Mucosa of stomach (tissue), 1 donor: Measurements from ENCODE around the gene PC.

Source experiments
- H3K27me3 ChIP-seq: one replicate; pipeline ENCODE4 v1.7.0; 2013; ENCODE audit warnings: mild to moderate bottlenecking, low read length; ENCODE audit not compliant: control insufficient read depth, insufficient read depth
- H3K36me3 ChIP-seq: one replicate; pipeline ENCODE4 v1.7.0; 2013; ENCODE audit warnings: low read length; ENCODE audit not compliant: control insufficient read depth, insufficient read depth
- H3K4me1 ChIP-seq: one replicate; pipeline ENCODE4 v1.7.0; 2013; ENCODE audit warnings: mild to moderate bottlenecking, low read length; ENCODE audit not compliant: control insufficient read depth, insufficient read depth
- H3K4me3 ChIP-seq: one replicate; pipeline ENCODE4 v1.7.0; 2013; ENCODE audit warnings: low read length
- H3K9ac ChIP-seq: one replicate; pipeline ENCODE4 v1.7.0; 2013; ENCODE audit warnings: mild to moderate bottlenecking, low read length, moderate library complexity
- H3K9me3 ChIP-seq: one replicate; pipeline ENCODE4 v1.7.0; 2013; ENCODE audit warnings: mild to moderate bottlenecking, low read length, moderate library complexity; ENCODE audit not compliant: control insufficient read depth
- donor health status: Pancreatic carcinoma.

The PC gene

GRCh38 chr11:66914505-66914904 is 43.7 kb downstream of the PC start:
- Histone ChIP-seq H3K4me3 (no peak overlapping the region), H3K4me1 (peaks cover 34% of the 10 kb centered on the region), H3K9ac (no peak overlapping the region), H3K9me3 (no peaks in the 10 kb centered on the region), H3K36me3 (no peaks in the 10 kb centered on the region), H3K27me3 (no peaks in the 10 kb centered on the region)

- Histone ChIP-seq H3K9me3 (no peaks in the 10 kb centered on the region), H3K4me1 (peaks cover 27% of the 10 kb centered on the region), H3K27me3 (no peaks in the 10 kb centered on the region), H3K36me3 (no peaks in the 10 kb centered on the region), H3K4me3 (no peak overlapping the region), H3K9ac (no peak overlapping the region)
Observed at GRCh38 chr11:66912911-66913310, 45.3 kb downstream of the PC start.

- no peaks in the 10 kb centered on the region for H3K27me3 ChIP-seq
- no peaks in the 10 kb centered on the region for H3K36me3 ChIP-seq
- H3K9ac ChIP-seq = no peak overlapping the region
- H3K4me3 ChIP-seq = no peak overlapping the region
- peaks cover 27% of the 10 kb centered on the region for H3K4me1 ChIP-seq
- no peaks in the 10 kb centered on the region for H3K9me3 ChIP-seq
Observed at GRCh38 chr11:66912361-66912760, 45.8 kb downstream of the PC start.

GRCh38 chr11:66910669-66911068 is 47.5 kb downstream of the PC start:
- no peaks in the 10 kb centered on the region for H3K27me3 ChIP-seq
- peaks cover 26% of the 10 kb centered on the region for H3K4me1 ChIP-seq
- H3K9me3 ChIP-seq = no peaks in the 10 kb centered on the region
- no peak overlapping the region for H3K9ac ChIP-seq
- H3K4me3 ChIP-seq = no peak overlapping the region
- H3K36me3 ChIP-seq = no peaks in the 10 kb centered on the region

GRCh38 chr11:66910016-66910415 is 48.2 kb downstream of the PC start:
- H3K27me3 ChIP-seq = no peaks in the 10 kb centered on the region
- H3K36me3 ChIP-seq = no peaks in the 10 kb centered on the region
- H3K9me3 ChIP-seq = no peaks in the 10 kb centered on the region
- H3K4me1 ChIP-seq = peaks cover 20% of the 10 kb centered on the region
- no peak overlapping the region for H3K4me3 ChIP-seq
- no peak overlapping the region for H3K9ac ChIP-seq

GRCh38 chr11:66909181-66909580 is 49.0 kb downstream of the PC start:
- Histone ChIP-seq H3K9ac (no peak overlapping the region), H3K36me3 (no peaks in the 10 kb centered on the region), H3K4me3 (no peak overlapping the region), H3K9me3 (no peaks in the 10 kb centered on the region), H3K27me3 (no peaks in the 10 kb centered on the region), H3K4me1 (peaks cover 22% of the 10 kb centered on the region)

GRCh38 chr11:66907751-66908630 is 50.2 kb downstream of the PC start:
- Histone ChIP-seq H3K4me1 (peaks cover 27% of the 10 kb centered on the region), H3K36me3 (no peaks in the 10 kb centered on the region), H3K27me3 (no peaks in the 10 kb centered on the region), H3K9me3 (no peaks in the 10 kb centered on the region), H3K4me3 (no peak overlapping the region), H3K9ac (no peak overlapping the region)

- Histone ChIP-seq H3K9me3 (no peaks in the 10 kb centered on the region), H3K36me3 (no peaks in the 10 kb centered on the region), H3K4me1 (peaks cover 24% of the 10 kb centered on the region), H3K4me3 (no peak overlapping the region), H3K27me3 (no peaks in the 10 kb centered on the region), H3K9ac (no peak overlapping the region)
Observed at GRCh38 chr11:66906061-66906733, 52.0 kb downstream of the PC start.

GRCh38 chr11:66905631-66906030 is 52.6 kb downstream of the PC start:
- H3K9ac ChIP-seq = no peak overlapping the region

GRCh38 chr11:66904981-66905521 is 53.1 kb downstream of the PC start:
- Histone ChIP-seq H3K9me3 (no peaks in the 10 kb centered on the region), H3K9ac (no peak overlapping the region), H3K36me3 (no peaks in the 10 kb centered on the region), H3K4me3 (no peak overlapping the region), H3K27me3 (no peaks in the 10 kb centered on the region), H3K4me1 (peaks cover 24% of the 10 kb centered on the region)

More at GRCh38 chr11:66905631-66906030, 52.6 kb downstream of the PC start:
- Histone ChIP-seq H3K36me3 (no peaks in the 10 kb centered on the region), H3K4me3 (no peak overlapping the region), H3K27me3 (no peaks in the 10 kb centered on the region), H3K4me1 (peaks cover 24% of the 10 kb centered on the region), H3K9me3 (no peaks in the 10 kb centered on the region)

- no peak overlapping the region for H3K4me3 ChIP-seq
- no peak overlapping the region for H3K9ac ChIP-seq
- no peaks in the 10 kb centered on the region for H3K9me3 ChIP-seq
- no peaks in the 10 kb centered on the region for H3K27me3 ChIP-seq
- H3K4me1 ChIP-seq = peaks cover 24% of the 10 kb centered on the region
- H3K36me3 ChIP-seq = no peaks in the 10 kb centered on the region
Observed at GRCh38 chr11:66904561-66904960, 53.6 kb downstream of the PC start.

- H3K36me3 ChIP-seq = no peaks in the 10 kb centered on the region
- no peaks in the 10 kb centered on the region for H3K9me3 ChIP-seq
- H3K4me3 ChIP-seq = no peak overlapping the region
Observed at GRCh38 chr11:66904055-66904454, 54.1 kb downstream of the PC start.

More at GRCh38 chr11:66904055-66904454, 54.1 kb downstream of the PC start:
- Histone ChIP-seq H3K27me3 (no peaks in the 10 kb centered on the region), H3K4me1 (peaks cover 24% of the 10 kb centered on the region), H3K9ac (no peak overlapping the region)
